Smooth muscle cell (in vitro differentiated cells): ENCODE data around the gene IL37. TPM values are rescaled to one million over a fixed set of nuclear protein-coding genes. Genes with fewer than 3 reads are reported as not detected.

ENCODE experiments used
- DNase-seq: peaks from one replicate; lab custom pipeline; 2025; ENCODE audit not compliant: unreplicated experiment; lab: John Stamatoyannopoulos, UW
- H2AFZ ChIP-seq: fragments of 200-600 bp; sonication (generic); 2 replicates; pipeline ENCODE4 v1.6.0; 2016; ENCODE audit warnings: antibody characterized with exemption, low read depth, mild to moderate bottlenecking
- H3F3A ChIP-seq: fragments of 200-600 bp; sonication (generic); 2 replicates; pipeline ENCODE4 v1.6.0; 2017; ENCODE audit warnings: antibody characterized with exemption, low read depth
- H3K27ac ChIP-seq: fragments of 200-600 bp; sonication (generic); 2 replicates; pipeline ENCODE4 v1.5.1; 2016; ENCODE audit warnings: low read depth, mild to moderate bottlenecking
- H3K27me3 ChIP-seq: fragments of 200-600 bp; sonication (generic); 2 replicates; pipeline ENCODE4 v1.6.1; 2016; ENCODE audit warnings: low read depth, mild to moderate bottlenecking
- H3K36me3 ChIP-seq: fragments of 200-600 bp; sonication (generic); 2 replicates; pipeline ENCODE4 v1.5.1; 2016; ENCODE audit warnings: low read depth
- H3K4me1 ChIP-seq: fragments of 200-600 bp; sonication (generic); 2 replicates; pipeline ENCODE4 v1.5.1; 2016; ENCODE audit warnings: low read depth
- H3K4me2 ChIP-seq: fragments of 200-600 bp; sonication (generic); 2 replicates; pipeline ENCODE4 v1.6.0; 2016; ENCODE audit warnings: mild to moderate bottlenecking
- H3K4me3 ChIP-seq: fragments of 200-600 bp; sonication (generic); 2 replicates; pipeline ENCODE4 v1.5.1; 2016; ENCODE audit warnings: mild to moderate bottlenecking
- H3K79me2 ChIP-seq: fragments of 200-600 bp; sonication (generic); 2 replicates; pipeline ENCODE4 v1.6.0; 2016; ENCODE audit warnings: low read depth, mild to moderate bottlenecking
- H3K9ac ChIP-seq: fragments of 200-600 bp; sonication (generic); 2 replicates; pipeline ENCODE4 v1.6.0; 2016; ENCODE audit warnings: low read depth
- H3K9me3 ChIP-seq: fragments of 200-600 bp; sonication (generic); replicated peaks from 2 replicates; pipeline ENCODE4 v1.5.1; 2016; ENCODE audit warnings: low read depth
- H4K20me1 ChIP-seq: fragments of 200-600 bp; sonication (generic); 2 replicates; pipeline ENCODE4 v1.6.0; 2016; ENCODE audit warnings: low read depth
- CTCF ChIP-seq: fragments of 200-600 bp; sonication (generic); IDR thresholded peaks from 2 replicates; pipeline ENCODE4 v1.5.1; 2017; ENCODE audit warnings: borderline replicate concordance, mild to moderate bottlenecking, antibody characterized with exemption; ENCODE audit not compliant: insufficient read depth, poor library complexity, severe bottlenecking
- WGBS: methylation state at CpG from one replicate; pipeline ENCODE4 v1.1.7; 2016; ENCODE audit warnings: low lambda C conversion rate; 5-methylcytosine and 5-hydroxymethylcytosine counted together
- polyA plus RNA-seq: library from polyadenylated mRNA; unstranded; fragments of >200 nt; fragmentation: Nextera tagmentation; extraction: Ambion mirVana; gene quantifications from 2 replicates; pipeline ENCODE4 v1.2.1, GENCODE V29; 2016
- total RNA-seq: library from RNA; depleted of rRNA; stranded (reverse); fragments of >200 nt; gene quantifications from 2 replicates; pipeline ENCODE4 v1.2.3, GENCODE V29; 2014

Gene IL37
- total and polyA plus RNA-seq, 2 experiments from 2014 or later = not detected

DNA sequence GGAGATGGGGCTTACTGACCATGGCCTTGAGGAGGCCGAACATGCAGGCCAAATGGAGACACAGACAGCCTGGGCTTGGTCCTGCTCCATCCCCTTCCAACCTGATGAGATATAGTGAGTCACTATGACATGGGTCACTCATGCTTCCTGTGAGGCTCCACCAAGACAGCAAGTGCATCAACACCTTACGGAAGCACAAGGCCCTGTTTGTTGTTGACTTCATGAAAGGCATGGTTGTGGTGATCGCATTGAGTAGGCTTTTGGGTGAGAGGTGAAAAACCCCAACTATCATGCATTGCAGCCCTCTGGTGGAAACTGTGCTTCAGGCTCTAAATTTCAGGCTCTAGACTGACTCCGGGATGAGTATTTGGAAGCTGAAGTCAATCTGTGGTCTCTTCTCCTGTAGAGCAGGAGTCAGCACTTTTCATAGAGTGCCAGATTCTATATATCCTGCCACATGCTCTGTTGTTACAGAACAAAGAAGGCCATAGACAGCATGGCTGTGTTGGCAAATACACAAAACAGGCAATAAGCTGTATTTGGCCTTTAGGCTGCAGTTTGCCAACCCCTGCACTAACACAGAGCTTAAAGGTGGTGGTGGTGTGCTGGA is 10.1 kb downstream of the IL37 start:
- no peak overlapping the region for H3K27ac ChIP-seq
- H3K9ac ChIP-seq = no peak overlapping the region
- H4K20me1 ChIP-seq = no peaks in the 10 kb centered on the region
- no peaks in the 10 kb centered on the region for H3K27me3 ChIP-seq
- H3K4me1 ChIP-seq = no peaks in the 10 kb centered on the region
- H3K36me3 ChIP-seq = no peaks in the 10 kb centered on the region
- no peak overlapping the region for H3K4me3 ChIP-seq
- no peaks in the 10 kb centered on the region for H3K79me2 ChIP-seq
- H3K4me2 ChIP-seq = no peak overlapping the region
- no peak overlapping the region for H2AFZ ChIP-seq
- H3F3A ChIP-seq = no peaks in the 10 kb centered on the region
- no peaks in the 10 kb centered on the region for H3K9me3 ChIP-seq
- no peak for DNase-seq
- 45% methylated on average over 4 of the region's 4 CpGs for WGBS
- no peak for TF ChIP-seq CTCF

DNA sequence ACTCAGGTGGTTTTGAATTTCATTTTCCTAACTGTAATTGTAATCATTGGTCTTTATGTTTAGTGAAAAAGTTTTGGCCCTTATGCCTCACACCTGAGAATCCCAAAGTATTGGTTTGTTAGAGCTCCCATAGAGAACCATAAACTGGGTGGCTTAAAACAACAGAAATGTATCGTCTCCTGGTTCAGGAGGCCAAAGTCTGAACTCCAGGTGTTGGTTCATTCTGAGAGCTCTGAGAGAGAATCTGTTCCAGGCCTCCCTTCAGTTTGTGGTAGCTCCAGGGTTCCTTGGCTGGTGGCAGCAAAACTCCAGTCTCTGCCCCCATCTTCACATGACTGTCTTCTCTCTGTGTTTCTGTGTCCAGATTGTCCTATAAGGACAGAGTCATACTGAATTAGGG is 11.0 kb downstream of the IL37 start:
- Histone ChIP-seq H3K27ac (no peak overlapping the region), H3F3A (no peaks in the 10 kb centered on the region), H3K27me3 (no peaks in the 10 kb centered on the region), H3K36me3 (no peaks in the 10 kb centered on the region), H3K79me2 (no peaks in the 10 kb centered on the region), H3K4me2 (no peak overlapping the region), H2AFZ (no peak overlapping the region), H4K20me1 (no peaks in the 10 kb centered on the region), H3K9ac (no peak overlapping the region), H3K4me1 (no peaks in the 10 kb centered on the region), H3K9me3 (no peaks in the 10 kb centered on the region), H3K4me3 (no peak overlapping the region)
- no peak for DNase-seq
- TF ChIP-seq CTCF = no peak
- 95% methylated on average over 1 of the region's 1 CpG for WGBS

- Histone ChIP-seq H2AFZ (no peak overlapping the region), H4K20me1 (no peaks in the 10 kb centered on the region), H3F3A (no peaks in the 10 kb centered on the region), H3K27ac (no peak overlapping the region), H3K27me3 (no peaks in the 10 kb centered on the region), H3K4me3 (no peak overlapping the region), H3K79me2 (no peaks in the 10 kb centered on the region), H3K36me3 (no peaks in the 10 kb centered on the region), H3K9ac (no peak overlapping the region), H3K9me3 (no peaks in the 10 kb centered on the region), H3K4me1 (no peaks in the 10 kb centered on the region), H3K4me2 (no peak overlapping the region)
- 70% methylated on average over 3 of the region's 3 CpGs for WGBS
- no peak for DNase-seq
- no peak for TF ChIP-seq CTCF
Measured at GRCh38 chr2:112923237-112923966, 12.4 kb downstream of the IL37 start.

- Histone ChIP-seq H3K4me2 (no peak overlapping the region), H3K79me2 (no peaks in the 10 kb centered on the region), H3K27me3 (no peaks in the 10 kb centered on the region), H3K9ac (no peak overlapping the region), H3K4me1 (no peaks in the 10 kb centered on the region), H3F3A (no peaks in the 10 kb centered on the region), H2AFZ (no peak overlapping the region), H3K4me3 (no peak overlapping the region), H3K27ac (no peak overlapping the region), H4K20me1 (no peaks in the 10 kb centered on the region), H3K9me3 (no peaks in the 10 kb centered on the region), H3K36me3 (no peaks in the 10 kb centered on the region)
- TF ChIP-seq CTCF = no peak
- DNase-seq = no peak
- WGBS = 91% methylated on average over 5 of the region's 5 CpGs
Measured at GRCh38 chr2:112923967-112924338, 13.0 kb downstream of the IL37 start.
